HEK293 (cell line): ENCODE data around the gene ATP11C.

Experiments
- FEZF1 ChIP-seq: fragments of 450-650 bp; formaldehyde crosslinking; IDR thresholded peaks from 2 replicates; pipeline ENCODE4 v1.5.1; 2016; ENCODE audit warnings: missing biosample characterization, missing genetic modification characterization
- REPIN1 ChIP-seq: fragments of 450-650 bp; formaldehyde crosslinking; IDR thresholded peaks from 2 replicates; pipeline ENCODE4 v1.5.1; 2017; ENCODE audit warnings: missing biosample characterization, missing genetic modification characterization, low read depth
- ZEB2 ChIP-seq: fragments of 450-650 bp; formaldehyde crosslinking; IDR thresholded peaks from 2 replicates; pipeline ENCODE4 v1.5.1; 2016; ENCODE audit warnings: missing biosample characterization, missing genetic modification characterization
- ZNF138 ChIP-seq: fragments of 450-650 bp; formaldehyde crosslinking; IDR thresholded peaks from 2 replicates; pipeline ENCODE4 v1.5.1; 2016; ENCODE audit warnings: missing biosample characterization, missing genetic modification characterization, borderline replicate concordance
- ZNF19 ChIP-seq: fragments of 450-650 bp; formaldehyde crosslinking; IDR thresholded peaks from 2 replicates; pipeline ENCODE4; 2016; ENCODE audit warnings: missing biosample characterization, missing genetic modification characterization, low read depth
- ZNF335 ChIP-seq: fragments of 450-650 bp; formaldehyde crosslinking; conservative IDR thresholded peaks from 2 replicates; pipeline ENCODE4 v1.5.1; 2016; ENCODE audit warnings: missing biosample characterization, missing genetic modification characterization
- ZNF433 ChIP-seq: fragments of 450-650 bp; formaldehyde crosslinking; IDR thresholded peaks from 2 replicates; pipeline ENCODE4 v1.5.1; 2016; ENCODE audit warnings: missing biosample characterization, missing genetic modification characterization, low read depth
- ZNF558 ChIP-seq: fragments of 450-650 bp; formaldehyde crosslinking; IDR thresholded peaks from 2 replicates; pipeline ENCODE4 v1.5.1; 2016; ENCODE audit warnings: missing biosample characterization, missing genetic modification characterization
- ZNF660 ChIP-seq: fragments of 450-650 bp; IDR thresholded peaks from 2 replicates; pipeline ENCODE4 v1.5.1; 2018; ENCODE audit warnings: missing biosample characterization, mild to moderate bottlenecking, missing genetic modification characterization
- ZSCAN16 ChIP-seq: fragments of 450-650 bp; formaldehyde crosslinking; IDR thresholded peaks from 2 replicates; pipeline ENCODE4 v1.5.1; 2016; ENCODE audit warnings: missing biosample characterization, missing genetic modification characterization
- ZSCAN23 ChIP-seq: fragments of 450-650 bp; formaldehyde crosslinking; IDR thresholded peaks from 2 replicates; pipeline ENCODE4 v1.5.1; 2016; ENCODE audit warnings: missing biosample characterization, missing genetic modification characterization

DNA sequence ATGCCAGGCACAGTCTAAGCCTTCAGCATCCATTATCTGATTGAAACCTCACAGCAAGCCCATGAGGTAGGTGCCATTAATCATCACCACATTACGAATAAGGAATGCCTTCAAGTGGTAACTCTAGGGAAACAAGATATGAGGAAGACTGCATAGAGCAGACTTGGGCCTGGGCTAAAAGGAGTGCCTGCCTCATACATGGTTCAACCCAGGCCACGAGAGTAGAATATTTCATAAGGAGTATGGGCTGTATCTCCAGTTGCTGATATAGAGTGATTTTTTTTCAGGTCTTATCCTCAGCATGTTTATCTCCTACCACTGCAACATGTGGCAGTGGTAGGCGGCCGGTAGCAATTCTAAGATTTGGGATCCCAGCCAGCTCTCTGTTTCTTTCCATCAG lies 51.7 kb downstream of the ATP11C start:
- TF ChIP-seq REPIN1, result no peak
- TF ChIP-seq ZNF335 (tag by site-specific recombination), result no peak
- no peak for TF ChIP-seq ZNF660 (tag by site-specific recombination)
- TF ChIP-seq ZSCAN23 (tag by site-specific recombination), result no peak
- TF ChIP-seq ZEB2 (tag by site-specific recombination), result no peak
- TF ChIP-seq ZSCAN16, result no peak
- TF ChIP-seq ZNF19 (tag by site-specific recombination), result no peak
- no peak for TF ChIP-seq FEZF1 (tag by site-specific recombination)
- TF ChIP-seq ZNF138 (tag by site-specific recombination), result no peak
- no peak for TF ChIP-seq ZNF433 (tag by site-specific recombination)
- TF ChIP-seq ZNF558 (tag by site-specific recombination), result no peak
